ENCODE data around the gene NOL6.

- TF ChIP-seq POLR2A (IDR thresholded peaks at IDR 0.05; ENCODE audit: insufficient read depth in 1 of 2, low read depth in 2 of 2, low read length in 2 of 2) (no peak), KDM1A (CRISPR knock-in tag; IDR thresholded peaks at IDR 0.05) (no peak), SKI (IDR thresholded peaks at IDR 0.05; ENCODE audit: partially characterized antibody) (no peak), EZH2 (conservative IDR thresholded peaks at IDR 0.05; ENCODE audit: low read depth, low read length) (no peak), JUNB (CRISPR knock-in tag; IDR thresholded peaks at IDR 0.05; ENCODE audit: borderline replicate concordance) (no peak), CREB1 (IDR thresholded peaks at IDR 0.05) (no peak), CREB1 (CRISPR knock-in tag; IDR thresholded peaks at IDR 0.05) (no peak), EP300 (IDR thresholded peaks at IDR 0.05; ENCODE audit: low read depth in 2 of 2, low read length in 2 of 2) (peak in 1 of 2 experiments; percentile 61; a peak in 1 of 4 replicates), EP300 (CRISPR knock-in tag; IDR thresholded peaks at IDR 0.05; ENCODE audit: borderline replicate concordance) (no peak), MAZ (IDR thresholded peaks at IDR 0.05; ENCODE audit: borderline replicate concordance, low read depth, low read length) (no peak), MAZ (CRISPR knock-in tag; IDR thresholded peaks at IDR 0.05; ENCODE audit: low read depth) (no peak), UBTF (CRISPR knock-in tag; IDR thresholded peaks at IDR 0.05) (no peak), RAD21 (CRISPR knock-in tag; IDR thresholded peaks at IDR 0.05) (no peak), ZNF432 (CRISPR knock-in tag; IDR thresholded peaks at IDR 0.05; ENCODE audit: borderline replicate concordance) (no peak), ETV6 (CRISPR knock-in tag; conservative IDR thresholded peaks at IDR 0.05) (no peak), ZNF580 (CRISPR knock-in tag; IDR thresholded peaks at IDR 0.05; ENCODE audit: borderline replicate concordance, low read depth) (no peak), RNF219 (CRISPR knock-in tag; IDR thresholded peaks at IDR 0.05) (no peak)
Observed at GRCh38 chr9:33425128-33425533, 48.6 kb downstream of the NOL6 start.

Data from HepG2 (cell line).